GM12878 (cell line): ENCODE results near the gene UTP25. TPM values are rescaled to one million over a fixed set of nuclear protein-coding genes. Genes with fewer than 3 reads are reported as not detected.
A peak's percentile ranks its signal among the peaks of the same experiment; 100 is the strongest.

ENCODE experiments used
- ATAC-seq: fragments of 200-7000 bp; cut with Tn5 transposase; 3 replicates; pipeline ENCODE4 v1.9.1; 2020; ENCODE audit warnings: mild to moderate bottlenecking, moderate library complexity
- BruUV-seq: library from RNA; stranded (reverse); fragments of 400-500 nt; replicated peaks from 2 replicates; lab custom pipeline; 2021; lab: Mats Ljungman, UMichigan
- CTCF ChIA-PET: fragments of 300-600 bp; sonication (Branson Sonifier 250); formaldehyde crosslinking; extraction: SDS; loops from one replicate; lab custom pipeline; 2021; ENCODE audit warnings: inconsistent platforms; lab: Yijun Ruan, JAX
- POLR2A ChIA-PET: fragments of 350-600 bp; formaldehyde crosslinking; extraction: SDS; loops from one replicate; lab custom pipeline; 2021; ENCODE audit warnings: inconsistent platforms; lab: Charles Lee
- RAD21 ChIA-PET: fragments of 300-600 bp; sonication (Branson Sonifier 250); formaldehyde crosslinking; loops from one replicate; lab custom pipeline; 2023; ENCODE audit warnings: antibody characterized with exemption; ENCODE audit not compliant: unreplicated experiment; lab: Charles Lee
- SMC1A ChIA-PET: fragments of 300-600 bp; sonication (Branson Sonifier 250); formaldehyde crosslinking; loops from one replicate; lab custom pipeline; 2023; ENCODE audit not compliant: unreplicated experiment, uncharacterized antibody; lab: Charles Lee
- DNase-seq: peaks from one replicate; pipeline ENCODE4 v3.0.0-alpha.2; 2011; ENCODE audit warnings: low read depth, low spot score
- FAIRE-seq: peaks from 3 replicates; lab custom pipeline; 2011; peaks lifted over from hg19 to GRCh38; lab: Jason Lieb, UNC
- H2AFZ ChIP-seq: 2 replicates; pipeline ENCODE4 v1.6.0; 2011; ENCODE audit warnings: low read depth, low read length, control low read depth; ENCODE audit not compliant: control insufficient read depth
- H3K27ac ChIP-seq: 2 replicates; pipeline ENCODE4 v1.5.1; 2011; ENCODE audit warnings: control low read depth; ENCODE audit not compliant: control insufficient read depth, insufficient read depth
- H3K27me3 ChIP-seq, 2 experiments: replicated peaks in 1 of 2; 2 replicates each; pipeline versions ENCODE4 v1.6.0 to v1.6.1; 2011; ENCODE audit warnings: low read length in 1 of 2; ENCODE audit not compliant: control insufficient read depth in 2 of 2, insufficient read depth in 2 of 2
- H3K36me3 ChIP-seq, 2 experiments: 2 replicates each; pipeline ENCODE4 v1.5.1; 2011; ENCODE audit warnings: low read length in 1 of 2; ENCODE audit not compliant: control insufficient read depth in 2 of 2, insufficient read depth in 2 of 2
- H3K4me1 ChIP-seq: 2 replicates; pipeline ENCODE4 v1.6.1; 2011; ENCODE audit warnings: mild to moderate bottlenecking, low read length, moderate library complexity, mixed read lengths; ENCODE audit not compliant: control insufficient read depth, insufficient read depth
- H3K4me2 ChIP-seq: 2 replicates; pipeline ENCODE4 v1.6.0; 2011; ENCODE audit warnings: control low read depth; ENCODE audit not compliant: control insufficient read depth, insufficient read depth
- H3K4me3 ChIP-seq: fragments of 200-600 bp; sonication (generic); 2 replicates; pipeline ENCODE4 v1.5.1; 2016
- H3K79me2 ChIP-seq: 2 replicates; pipeline ENCODE4 v1.6.0; 2011; ENCODE audit warnings: low read length; ENCODE audit not compliant: control insufficient read depth, insufficient read depth
- H3K9ac ChIP-seq: 2 replicates; pipeline ENCODE4 v1.8.0; 2011; ENCODE audit warnings: low read length, control low read depth, mixed read lengths; ENCODE audit not compliant: control insufficient read depth, insufficient read depth
- H3K9me3 ChIP-seq: replicated peaks from 3 replicates; pipeline ENCODE4 v1.5.1; 2011; ENCODE audit warnings: mild to moderate bottlenecking, low read length; ENCODE audit not compliant: control insufficient read depth, insufficient read depth
- H4K20me1 ChIP-seq: 2 replicates; pipeline ENCODE4 v1.6.0; 2011; ENCODE audit not compliant: control insufficient read depth, insufficient read depth
- SPI1 ChIP-seq: IDR thresholded peaks from 2 replicates; pipeline ENCODE4 v1.6.1; 2011; ENCODE audit warnings: low read depth, mild to moderate bottlenecking, low read length, moderate library complexity, borderline replicate concordance; ENCODE audit not compliant: insufficient read depth
- ZNF274 ChIP-seq: IDR thresholded peaks from one replicate; pipeline ENCODE4 v1.8.0; 2011; ENCODE audit not compliant: insufficient read length, insufficient read depth
- WGBS: methylation state at CpG from one replicate; pipeline ENCODE4 v1.1.6; 2016; ENCODE audit warnings: low lambda C conversion rate; ENCODE audit not compliant: insufficient replicate concordance, insufficient coverage; ENCODE audit errors: missing lambda C conversion rate; 5-methylcytosine and 5-hydroxymethylcytosine counted together
- in situ Hi-C: fragments of 300-500 bp; cut with MboI; formaldehyde crosslinking; loops from 9 replicates; pipeline ENCODE4 v1.14.3; 2018; ENCODE audit warnings: mixed read lengths
- intact Hi-C: fragments of 100-400 bp; cut with micrococcal nuclease; formaldehyde crosslinking; loops from one replicate; pipeline ENCODE4 v1.14.2; 2022; ENCODE audit not compliant: unreplicated experiment
- polyA plus RNA-seq, 11 experiments: library from polyadenylated mRNA; depleted of rRNA in 4 of 11; unstranded in 6 of 11; stranded (reverse) in 5 of 11; fragments of >200 nt; fragmentation: Nextera tagmentation in 4 of 11; fragmentation: Illumina TruSeq in 1 of 11; extraction: Ambion mirVana in 4 of 11; extraction: Trizol in 1 of 11; gene quantifications; 1 replicate in 1 of 11; 2 replicates in 10 of 11; pipeline versions ENCODE4 v1.2.1 to v1.2.3, GENCODE V29; 2011 to 2016; ENCODE audit warnings: inconsistent platforms in 2 of 11, missing spikeins in 2 of 11, low read depth in 1 of 11
- total RNA-seq, 4 experiments: library from RNA; depleted of rRNA in 3 of 4; stranded (reverse); fragments of >200 nt in 3 of 4; fragmentation: Illumina TruSeq in 1 of 4; extraction: Trizol in 1 of 4; gene quantifications; 2 replicates each; pipeline versions ENCODE4 v1.2.1 to v1.2.3, GENCODE V29; 2013 to 2021
- TF ChIP-seq, protein P1 (sequence below), 3 experiments: IDR thresholded peaks in 2 of 3; conservative IDR thresholded peaks in 1 of 3; 2 replicates each; pipeline ENCODE4 v1.5.1; 2011; ENCODE audit warnings: low read depth in 3 of 3, low read length in 3 of 3, mild to moderate bottlenecking in 3 of 3, control low read depth in 2 of 3, moderate library complexity in 2 of 3, inconsistent platforms in 1 of 3, mixed read lengths in 1 of 3; ENCODE audit not compliant: control insufficient read depth in 2 of 3, insufficient read depth in 1 of 3; ENCODE audit errors: extremely low read depth in 1 of 3

Gene UTP25
- total and polyA plus RNA-seq, 10 of the 15 experiments (the other 5 are each of a cell fraction or from before 2014, with no cell fraction given), result 3.0 to 13.3 (median 8.5) TPM

DNA sequence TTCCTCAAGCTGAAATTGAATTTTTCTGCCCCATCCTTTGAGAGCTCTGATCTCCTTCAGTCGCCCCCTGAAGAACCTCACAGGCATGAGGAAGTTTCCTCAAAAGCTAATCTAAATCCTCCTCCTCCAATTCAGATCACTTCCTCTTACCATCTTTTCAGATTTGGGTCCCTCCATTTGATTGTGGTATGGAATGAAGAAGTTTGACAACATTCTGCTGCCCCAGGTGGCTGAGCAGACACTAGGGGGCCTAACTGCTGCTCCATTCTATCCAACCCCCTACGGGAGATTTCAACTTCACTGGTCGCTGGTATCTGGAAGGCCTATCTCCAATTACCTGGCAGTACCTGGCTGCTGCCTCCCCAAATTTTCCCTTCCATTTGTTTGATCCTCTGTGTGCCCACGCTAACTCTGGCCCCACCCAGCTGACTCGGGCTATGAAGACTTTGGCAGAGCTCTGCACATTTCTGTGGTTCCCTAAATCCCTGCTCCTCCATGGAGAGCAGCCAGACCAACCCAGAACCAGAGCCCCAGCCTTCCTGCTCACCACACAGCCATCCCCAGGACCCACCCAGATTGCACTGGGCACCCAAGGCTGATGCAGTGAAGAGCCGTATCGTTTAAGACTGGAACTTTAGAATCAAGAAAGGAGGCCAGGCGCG lies 29.7 kb upstream of the UTP25 start:
- intact Hi-C loops (no loop called here), in situ Hi-C loops (no loop called here)
- no peak overlapping the region for H3K4me3 ChIP-seq
- WGBS, result 50% methylated on average over 9 of the region's 9 CpGs
- RAD21 ChIA-PET, result no interaction called here
- H3K36me3 ChIP-seq, result no peaks in the 10 kb centered on the region
- no peaks in the 10 kb centered on the region for H3K4me1 ChIP-seq
- DNase-seq (no peak), FAIRE-seq (no peak), ATAC-seq (peak; percentile 54)
- BruUV-seq, result no TSS peak
- POLR2A ChIA-PET, result no interaction called here
- CTCF ChIA-PET, result interaction anchor here (0.9 to 1.5 kb wide), 5 partner anchors 10 to 576 kb away, joined by 3 to 6 read pairs (median 4); no protein-coding TSS in a partner anchor
- no peaks in the 10 kb centered on the region for H3K79me2 ChIP-seq
- H3K27ac ChIP-seq, result no peak overlapping the region
- H3K27me3 ChIP-seq, result peaks cover 3 to 9% of the 10 kb centered on the region in 2 experiments
- no peak overlapping the region for H2AFZ ChIP-seq
- TF ChIP-seq SPI1, result peak; percentile 24; the same call in 1 of the 2 replicates
- TF ChIP-seq, protein P1, sequence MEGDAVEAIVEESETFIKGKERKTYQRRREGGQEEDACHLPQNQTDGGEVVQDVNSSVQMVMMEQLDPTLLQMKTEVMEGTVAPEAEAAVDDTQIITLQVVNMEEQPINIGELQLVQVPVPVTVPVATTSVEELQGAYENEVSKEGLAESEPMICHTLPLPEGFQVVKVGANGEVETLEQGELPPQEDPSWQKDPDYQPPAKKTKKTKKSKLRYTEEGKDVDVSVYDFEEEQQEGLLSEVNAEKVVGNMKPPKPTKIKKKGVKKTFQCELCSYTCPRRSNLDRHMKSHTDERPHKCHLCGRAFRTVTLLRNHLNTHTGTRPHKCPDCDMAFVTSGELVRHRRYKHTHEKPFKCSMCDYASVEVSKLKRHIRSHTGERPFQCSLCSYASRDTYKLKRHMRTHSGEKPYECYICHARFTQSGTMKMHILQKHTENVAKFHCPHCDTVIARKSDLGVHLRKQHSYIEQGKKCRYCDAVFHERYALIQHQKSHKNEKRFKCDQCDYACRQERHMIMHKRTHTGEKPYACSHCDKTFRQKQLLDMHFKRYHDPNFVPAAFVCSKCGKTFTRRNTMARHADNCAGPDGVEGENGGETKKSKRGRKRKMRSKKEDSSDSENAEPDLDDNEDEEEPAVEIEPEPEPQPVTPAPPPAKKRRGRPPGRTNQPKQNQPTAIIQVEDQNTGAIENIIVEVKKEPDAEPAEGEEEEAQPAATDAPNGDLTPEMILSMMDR (IDR thresholded peaks at IDR 0.05 in 2 of 3, conservative IDR thresholded peaks at IDR 0.05 in 1 of 3; ENCODE audit: control insufficient read depth in 2 of 3, extremely low read depth in 1 of 3, insufficient read depth in 1 of 3, low read depth in 3 of 3, low read length in 3 of 3), result 0 out of 6 replicates have a peak, but pooled peaks of 1 of the 3 experiments have one; percentile 9
- TF ChIP-seq ZNF274, result no peak
- no peaks in the 10 kb centered on the region for H3K9me3 ChIP-seq
- SMC1A ChIA-PET, result interaction anchor here (1.1 kb wide), 2 partner anchors 14 to 17 kb away, joined by 3 to 4 read pairs; partner anchors contain the start of gene C1orf74
- H3K9ac ChIP-seq, result no peak overlapping the region
- no peak overlapping the region for H3K4me2 ChIP-seq
- H4K20me1 ChIP-seq, result no peaks in the 10 kb centered on the region
